Natural killer cell treated with Interleukin-12 subunit alpha and Interleukin-12 subunit beta and Interleukin-15 and Interleukin-18, amount 100 ng/mL, for 72 hours (primary cell): ENCODE results near the gene TBC1D14. TPM values are rescaled to one million over a fixed set of nuclear protein-coding genes. Genes with fewer than 3 reads are reported as not detected.
"Not testable (repeated sequence)": the region's sequence is repeated elsewhere in the genome, so short reads cannot be mapped to it uniquely, and the experiment has no call there.

Experiments
- ATAC-seq, 2 donors: fragments of 150-1000 bp; cut with Tn5 transposase in 1 of 2; sonication (Bioruptor Pico), chemical (Tn5 transposase) in 1 of 2; 2 replicates each; pipeline ENCODE4 v1.10.0; 2021
- DNase-seq: peaks from one replicate; pipeline ENCODE4 v3.0.0; 2022; ENCODE audit warnings: low spot score
- H3K27ac Mint-ChIP-seq, 2 donors: 1 replicate in 1 of 2; 2 replicates in 1 of 2; pipeline ENCODE4 v1.8.0; 2022; ENCODE audit warnings: mixed read lengths in 2 of 2, mild to moderate bottlenecking in 1 of 2, moderate library complexity in 1 of 2
- H3K27me3 Mint-ChIP-seq, 2 donors: 1 replicate in 1 of 2; 2 replicates in 1 of 2; pipeline ENCODE4 v1.8.0; 2022; ENCODE audit warnings: mixed read lengths in 2 of 2
- H3K36me3 Mint-ChIP-seq: one replicate; pipeline ENCODE4 v1.8.0; 2022; ENCODE audit warnings: mixed read lengths
- H3K4me1 Mint-ChIP-seq, 2 donors: 1 replicate in 1 of 2; 2 replicates in 1 of 2; pipeline ENCODE4 v1.8.0; 2022; ENCODE audit warnings: low read depth in 2 of 2, mixed read lengths in 2 of 2, mild to moderate bottlenecking in 1 of 2
- H3K4me3 Mint-ChIP-seq: one replicate; pipeline ENCODE4 v1.8.0; 2022; ENCODE audit warnings: mixed read lengths
- H3K9me3 Mint-ChIP-seq: 2 replicates; pipeline ENCODE4 v1.8.0; 2022; ENCODE audit warnings: mixed read lengths
- total RNA-seq, 2 donors: library from RNA; stranded (reverse); gene quantifications; one replicate each; pipeline ENCODE4 v1.2.3, GENCODE V29; 2022

TBC1D14 gene
- total RNA-seq, 2 donors from 2014 or later = 37.3 to 56.9 TPM

GRCh38 chr4:6974138-6974848, 64.7 kb downstream of the TBC1D14 start:
- H3K36me3 Mint-ChIP-seq = no peaks in the 10 kb centered on the region
- H3K4me1 Mint-ChIP-seq = peaks cover 9 to 12% of the 10 kb centered on the region in 2 donors
- ATAC-seq (peak; percentile 83 to 84), DNase-seq (peak; percentile 87)
- no peak overlapping the region for H3K4me3 Mint-ChIP-seq
- no peaks in the 10 kb centered on the region for H3K27me3 Mint-ChIP-seq
- H3K27ac Mint-ChIP-seq = no peak overlapping the region
- no peaks in the 10 kb centered on the region for H3K9me3 Mint-ChIP-seq

DNA sequence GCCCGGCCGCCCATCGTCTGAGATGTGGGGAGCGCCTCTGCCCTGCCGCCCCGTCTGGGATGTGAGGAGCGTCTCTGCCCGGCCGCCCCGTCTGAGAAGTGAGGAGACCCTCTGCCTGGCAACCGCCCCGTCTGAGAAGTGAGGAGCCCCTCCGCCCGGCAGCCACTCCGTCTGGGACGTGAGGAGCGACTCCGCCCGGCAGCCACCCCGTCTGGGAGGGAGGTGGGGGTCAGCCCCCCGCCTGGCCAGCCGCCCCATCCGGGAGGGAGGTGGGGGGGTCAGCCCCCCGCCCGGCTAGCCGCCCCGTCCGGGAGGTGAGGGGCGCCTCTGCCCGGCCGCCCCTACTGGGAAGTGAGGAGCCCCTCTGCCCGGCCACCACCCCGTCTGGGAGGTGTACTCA, 68.2 kb downstream of the TBC1D14 start:
- H3K4me3 Mint-ChIP-seq, DNase-seq, H3K36me3 Mint-ChIP-seq, H3K27ac Mint-ChIP-seq, H3K27me3 Mint-ChIP-seq, H3K9me3 Mint-ChIP-seq, H3K4me1 Mint-ChIP-seq, ATAC-seq: not testable (repeated sequence)

DNA sequence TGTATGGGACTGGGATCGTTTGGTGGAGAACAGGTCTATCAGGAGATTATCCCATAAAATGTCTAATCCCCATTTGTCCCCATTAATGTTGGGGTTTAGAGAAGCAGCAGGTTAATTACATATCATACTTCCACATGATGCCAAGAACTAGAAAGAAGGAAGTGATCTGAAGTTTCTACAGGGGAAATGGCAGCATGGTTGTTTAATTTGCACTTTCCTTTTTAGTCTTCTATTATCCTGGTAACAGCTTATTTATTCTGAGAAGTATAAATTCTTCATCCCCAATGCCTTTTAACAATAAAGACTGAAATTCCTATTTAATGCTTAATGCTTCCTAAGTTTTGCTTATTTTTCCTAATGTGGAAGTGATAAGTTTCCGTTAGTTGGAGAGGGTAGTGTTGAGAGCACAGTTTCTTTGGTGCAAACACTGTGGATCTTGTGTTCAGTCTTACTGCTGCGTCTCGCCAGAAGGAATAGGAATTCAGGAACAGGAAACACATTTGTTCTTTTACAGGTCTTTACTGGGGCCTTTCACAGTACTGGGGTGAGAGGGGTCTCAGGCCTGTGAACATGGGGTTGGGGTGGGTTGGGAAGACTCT, 74.0 kb downstream of the TBC1D14 start:
- no peaks in the 10 kb centered on the region for H3K9me3 Mint-ChIP-seq
- H3K4me3 Mint-ChIP-seq = no peak overlapping the region

DNA sequence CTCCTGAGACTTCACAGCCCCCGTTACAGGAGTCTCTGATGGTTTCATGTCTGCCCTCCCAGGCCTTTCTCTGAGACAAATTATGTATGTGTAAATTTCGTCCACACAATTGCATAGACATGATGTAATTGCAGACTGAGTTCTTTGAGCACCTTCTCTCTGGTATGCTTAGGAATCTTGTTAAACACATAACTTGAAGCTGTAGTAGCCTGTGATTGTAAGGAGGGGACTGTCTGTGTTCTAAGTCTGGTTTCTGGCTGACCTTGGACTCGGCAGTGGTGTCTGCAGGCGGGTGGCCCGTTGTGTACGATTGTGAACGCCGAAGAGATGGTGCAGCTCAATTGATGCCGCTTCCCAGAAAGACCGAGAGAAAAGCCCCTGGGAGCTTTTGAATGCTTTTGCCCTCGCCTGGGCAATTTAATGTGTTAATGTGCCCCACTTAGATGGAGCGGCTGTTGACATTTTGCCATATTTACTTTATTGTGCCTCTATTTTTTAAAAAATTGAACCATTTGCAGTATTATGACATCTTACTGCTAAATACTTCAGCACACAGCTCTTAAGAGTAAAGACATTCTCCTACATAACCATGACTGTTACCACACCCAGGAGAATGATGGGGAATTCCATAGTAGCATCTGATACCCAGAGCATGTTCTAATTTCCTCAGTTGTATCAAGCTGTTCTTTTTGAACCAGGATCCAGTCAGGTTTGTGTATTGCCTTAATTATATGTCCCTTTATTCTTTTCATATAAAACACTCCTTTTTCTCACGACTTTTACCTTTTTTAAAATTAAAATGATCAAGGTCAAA, 75.2 kb downstream of the TBC1D14 start:
- Mint-ChIP-seq H3K27me3 (no peaks in the 10 kb centered on the region), H3K36me3 (no peaks in the 10 kb centered on the region), H3K4me3 (peak overlapping the region; percentile 50), H3K9me3 (no peaks in the 10 kb centered on the region), H3K4me1 (peaks cover 41 to 48% of the 10 kb centered on the region in 2 donors), H3K27ac (peak overlapping the region; percentile 88 to 92)
- DNase-seq (no peak), ATAC-seq (no peak)

More for the DNA sequence above, 74.0 kb downstream of the TBC1D14 start:
- no peak for ATAC-seq
- H3K36me3 Mint-ChIP-seq = no peaks in the 10 kb centered on the region
- H3K27ac Mint-ChIP-seq = no peak overlapping the region
- DNase-seq = no peak
- H3K4me1 Mint-ChIP-seq = peaks cover 34 to 36% of the 10 kb centered on the region in 2 donors
- no peaks in the 10 kb centered on the region for H3K27me3 Mint-ChIP-seq

DNA sequence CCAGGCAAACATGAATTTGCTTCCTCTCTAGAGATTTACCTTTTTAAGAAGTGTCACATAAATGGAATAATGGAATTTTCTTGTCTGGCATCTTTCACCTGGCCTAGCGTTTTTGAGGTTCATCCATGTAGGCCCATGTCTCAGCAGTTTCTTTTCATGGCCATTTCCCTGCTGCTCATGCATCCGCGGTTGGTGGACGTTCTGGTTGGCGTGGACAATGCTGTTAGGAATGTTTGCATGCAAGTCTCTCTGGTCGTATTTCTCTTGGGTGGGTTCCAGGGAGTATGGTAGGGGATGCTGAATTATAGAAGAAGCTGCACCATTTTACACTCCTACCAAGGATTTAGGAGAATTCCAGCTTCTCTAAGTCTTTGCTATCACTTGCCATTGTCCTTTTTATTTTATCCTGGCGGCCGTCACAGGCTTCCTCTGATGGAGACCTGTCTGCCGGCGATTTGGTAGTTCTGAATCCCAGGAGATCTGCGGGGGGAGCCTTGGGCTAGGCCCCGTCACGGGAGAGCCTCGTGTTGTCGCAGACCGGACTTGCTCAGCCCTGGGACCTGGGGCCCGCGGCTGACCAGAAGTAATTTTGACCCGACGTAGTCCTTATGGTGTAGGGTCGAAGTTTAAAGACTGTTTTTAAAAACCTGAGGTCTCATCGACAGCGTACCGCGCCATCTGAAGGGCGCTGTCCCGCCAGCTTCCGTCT, 76.6 kb downstream of the TBC1D14 start:
- DNase-seq = no peak
- Mint-ChIP-seq H3K4me1 (peaks cover 47 to 48% of the 10 kb centered on the region in 2 donors), H3K27me3 (no peaks in the 10 kb centered on the region), H3K4me3 (peak overlapping the region; percentile 97), H3K36me3 (no peaks in the 10 kb centered on the region), H3K9me3 (no peaks in the 10 kb centered on the region), H3K27ac (peak overlapping the region; percentile 88 to 92)
- ATAC-seq = peak in 1 of 2 donors; percentile 20

- Mint-ChIP-seq H3K27me3 (no peaks in the 10 kb centered on the region), H3K27ac (peak overlapping the region; percentile 88 to 95), H3K9me3 (no peaks in the 10 kb centered on the region), H3K4me1 (peaks cover 47 to 54% of the 10 kb centered on the region in 2 donors), H3K36me3 (no peaks in the 10 kb centered on the region), H3K4me3 (peak overlapping the region; percentile 97)
- DNase-seq (peak; percentile 96), ATAC-seq (peak; percentile 97 to 99)
These were observed 77.4 kb downstream of the TBC1D14 start for GRCh38 chr4:6986781-6987587.

- peak overlapping the region; percentile 88 to 95 for H3K27ac Mint-ChIP-seq
- H3K36me3 Mint-ChIP-seq = no peaks in the 10 kb centered on the region
- DNase-seq = no peak
- no peaks in the 10 kb centered on the region for H3K9me3 Mint-ChIP-seq
- peak overlapping the region; percentile 97 for H3K4me3 Mint-ChIP-seq
- peaks cover 48 to 54% of the 10 kb centered on the region in 2 donors for H3K4me1 Mint-ChIP-seq
- ATAC-seq = peak in 1 of 2 donors; percentile 4
- H3K27me3 Mint-ChIP-seq = no peaks in the 10 kb centered on the region
These were observed 77.9 kb downstream of the TBC1D14 start for GRCh38 chr4:6987588-6987961.

DNA sequence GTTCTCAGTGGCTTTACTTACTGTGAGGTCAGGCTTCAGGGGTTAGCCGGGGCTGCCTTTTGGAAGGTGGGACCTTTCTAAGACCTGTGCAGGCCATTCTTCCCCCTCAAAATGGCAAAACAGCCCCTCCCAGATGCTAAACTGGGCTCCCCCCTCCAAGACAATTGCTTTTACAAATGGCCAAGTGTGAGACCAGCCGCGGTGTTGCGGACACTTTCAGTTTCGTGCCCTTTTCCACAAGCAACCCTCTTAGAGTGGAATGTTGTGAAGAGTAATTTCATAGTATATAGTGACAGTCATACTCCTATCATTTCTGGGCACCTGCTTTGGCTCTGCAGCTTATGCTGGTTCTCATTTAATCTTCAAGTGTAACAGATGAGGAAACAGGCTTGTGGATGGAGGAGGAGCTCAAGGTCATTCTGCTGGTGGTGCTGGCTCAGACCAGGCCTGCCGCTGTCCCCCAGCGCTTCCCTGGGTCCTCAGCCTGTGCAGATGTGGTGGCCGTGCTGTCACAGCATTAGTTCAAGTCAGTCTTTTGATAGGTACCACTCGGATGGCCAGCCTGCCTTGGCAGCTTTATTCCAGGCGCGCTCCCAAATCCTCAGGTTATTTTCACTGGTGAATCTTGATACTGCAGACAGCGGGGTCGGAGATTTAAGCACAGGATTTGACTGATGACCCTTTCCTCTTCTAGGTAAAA, 78.5 kb downstream of the TBC1D14 start:
- DNase-seq (no peak), ATAC-seq (no peak)
- Mint-ChIP-seq H3K27ac (peak overlapping the region; percentile 88 to 95), H3K4me3 (peak overlapping the region; percentile 97), H3K4me1 (peaks cover 49 to 53% of the 10 kb centered on the region in 2 donors), H3K9me3 (no peaks in the 10 kb centered on the region), H3K27me3 (no peaks in the 10 kb centered on the region), H3K36me3 (no peaks in the 10 kb centered on the region)

- peak overlapping the region; percentile 97 for H3K4me3 Mint-ChIP-seq
- no peaks in the 10 kb centered on the region for H3K9me3 Mint-ChIP-seq
- no peaks in the 10 kb centered on the region for H3K27me3 Mint-ChIP-seq
- DNase-seq (no peak), ATAC-seq (no peak)
- no peaks in the 10 kb centered on the region for H3K36me3 Mint-ChIP-seq
- H3K27ac Mint-ChIP-seq = no peak overlapping the region
- H3K4me1 Mint-ChIP-seq = peaks cover 45 to 49% of the 10 kb centered on the region in 2 donors
These were observed 79.8 kb downstream of the TBC1D14 start for GRCh38 chr4:6989331-6989923.

- peaks cover 38 to 39% of the 10 kb centered on the region in 2 donors for H3K4me1 Mint-ChIP-seq
- no peak overlapping the region for H3K4me3 Mint-ChIP-seq
- H3K36me3 Mint-ChIP-seq = no peaks in the 10 kb centered on the region
- no peaks in the 10 kb centered on the region for H3K9me3 Mint-ChIP-seq
- ATAC-seq (no peak), DNase-seq (no peak)
- no peaks in the 10 kb centered on the region for H3K27me3 Mint-ChIP-seq
- H3K27ac Mint-ChIP-seq = no peak overlapping the region
These were observed 81.0 kb downstream of the TBC1D14 start for GRCh38 chr4:6990661-6991060.

DNA sequence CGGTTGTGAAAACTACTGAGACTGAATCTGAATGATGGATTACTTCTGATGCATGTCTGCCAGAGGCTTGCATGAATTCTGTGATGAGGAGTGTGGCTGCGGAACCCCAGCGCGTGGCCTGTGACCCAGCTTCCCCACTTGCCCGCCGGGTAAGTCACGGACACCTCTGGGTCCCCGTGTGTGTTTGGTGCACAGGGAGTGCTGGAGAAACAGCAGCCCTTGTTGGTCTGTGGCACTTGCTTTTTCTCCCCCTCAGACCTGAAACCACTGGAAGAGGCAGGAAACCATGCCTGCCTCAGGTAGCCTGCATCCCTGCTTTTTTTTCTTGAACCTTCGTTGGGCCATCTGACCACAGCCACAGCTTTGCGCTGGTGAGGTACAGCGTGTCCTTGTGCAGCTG, 81.6 kb downstream of the TBC1D14 start:
- Mint-ChIP-seq H3K4me3 (no peak overlapping the region), H3K36me3 (no peaks in the 10 kb centered on the region), H3K4me1 (peaks cover 32 to 33% of the 10 kb centered on the region in 2 donors), H3K27ac (no peak overlapping the region), H3K9me3 (no peaks in the 10 kb centered on the region), H3K27me3 (no peaks in the 10 kb centered on the region)
- DNase-seq = no peak
- no peak for ATAC-seq
